Effector memory CD8-positive, alpha-beta T cell (primary cell): ENCODE results near the gene CAPN9.
"Not testable (repeated sequence)": the region's sequence is repeated elsewhere in the genome, so short reads cannot be mapped to it uniquely, and the experiment has no call there.

Experiments
- ATAC-seq: fragments of 150-1000 bp; cut with Tn5 transposase; replicated peaks from 2 replicates; pipeline ENCODE4 v1.10.0; 2021; ENCODE audit warnings: mild to moderate bottlenecking, moderate library complexity
- DNase-seq, 3 experiments: peaks; one replicate each; pipeline ENCODE4 v3.0.0; 2021
- H3K27ac Mint-ChIP-seq, 2 donors: one replicate each; pipeline ENCODE4 v1.8.0; 2022; ENCODE audit warnings: mild to moderate bottlenecking in 2 of 2, mixed read lengths in 2 of 2, moderate library complexity in 2 of 2
- H3K27me3 Mint-ChIP-seq, 2 donors: one replicate each; pipeline ENCODE4 v1.8.0; 2022; ENCODE audit warnings: mixed read lengths in 2 of 2
- H3K36me3 Mint-ChIP-seq: one replicate; pipeline ENCODE4 v1.8.0; 2022; ENCODE audit warnings: mild to moderate bottlenecking, moderate library complexity, mixed read lengths; ENCODE audit not compliant: insufficient read depth
- H3K4me1 Mint-ChIP-seq, 2 donors: one replicate each; pipeline ENCODE4 v1.8.0; 2022; ENCODE audit warnings: low read depth in 2 of 2, mixed read lengths in 2 of 2
- H3K4me3 Mint-ChIP-seq, 2 donors: one replicate each; pipeline ENCODE4 v1.8.0; 2022; ENCODE audit warnings: mild to moderate bottlenecking in 2 of 2, mixed read lengths in 2 of 2, moderate library complexity in 2 of 2
- H3K9me3 Mint-ChIP-seq, 2 donors: one replicate each; pipeline ENCODE4 v1.8.0; 2022; ENCODE audit warnings: mixed read lengths in 2 of 2

CAPN9 gene

GRCh38 chr1:230760360-230760827 is 13.2 kb downstream of the CAPN9 start:
- Mint-ChIP-seq H3K4me3 (no peak overlapping the region), H3K36me3 (no peaks in the 10 kb centered on the region), H3K27me3 (peaks cover 44 to 74% of the 10 kb centered on the region in 2 donors), H3K4me1 (no peaks in the 10 kb centered on the region), H3K9me3 (no peaks in the 10 kb centered on the region), H3K27ac (no peak overlapping the region)
- ATAC-seq = no peak
- DNase-seq = no peak

GRCh38 chr1:230761443-230762167 is 14.4 kb downstream of the CAPN9 start:
- no peaks in the 10 kb centered on the region for H3K36me3 Mint-ChIP-seq
- ATAC-seq (no peak), DNase-seq (no peak)
- no peaks in the 10 kb centered on the region for H3K4me1 Mint-ChIP-seq
- H3K4me3 Mint-ChIP-seq = no peak overlapping the region
- H3K27me3 Mint-ChIP-seq = peaks cover 33 to 66% of the 10 kb centered on the region in 2 donors
- H3K27ac Mint-ChIP-seq = no peak overlapping the region
- H3K9me3 Mint-ChIP-seq = no peaks in the 10 kb centered on the region

- Mint-ChIP-seq H3K4me1 (no peaks in the 10 kb centered on the region), H3K36me3 (no peaks in the 10 kb centered on the region), H3K9me3 (no peaks in the 10 kb centered on the region), H3K27ac (no peak overlapping the region), H3K4me3 (no peak overlapping the region), H3K27me3 (peaks cover 23 to 55% of the 10 kb centered on the region in 2 donors)
- DNase-seq (no peak), ATAC-seq (no peak)
These were observed 16.9 kb downstream of the CAPN9 start for GRCh38 chr1:230763927-230764591.

DNA sequence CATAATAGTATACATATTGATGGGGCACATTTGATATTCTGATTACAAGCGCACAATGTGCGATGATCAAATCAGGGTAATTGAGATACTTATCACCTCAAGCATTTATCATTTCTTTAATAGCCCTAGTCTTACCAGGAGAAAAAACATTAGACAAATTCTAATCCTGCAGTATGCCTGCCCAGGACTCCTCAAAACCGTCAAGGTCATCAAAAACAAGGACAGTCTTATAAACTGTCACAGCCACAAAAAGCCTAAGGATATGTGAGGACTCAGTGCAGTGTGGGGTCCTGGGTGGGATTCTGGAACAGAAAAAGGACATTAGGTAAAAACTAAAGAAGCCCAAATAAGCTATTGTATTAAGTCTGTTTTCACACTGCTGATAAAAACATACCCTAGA is 19.1 kb downstream of the CAPN9 start:
- H3K27me3 Mint-ChIP-seq = peaks cover 19 to 34% of the 10 kb centered on the region in 2 donors
- no peaks in the 10 kb centered on the region for H3K4me1 Mint-ChIP-seq
- no peak for DNase-seq
- no peak for ATAC-seq
- H3K4me3 Mint-ChIP-seq = no peak overlapping the region
- H3K9me3 Mint-ChIP-seq = no peaks in the 10 kb centered on the region
- H3K27ac Mint-ChIP-seq = no peak overlapping the region
- H3K36me3 Mint-ChIP-seq = no peaks in the 10 kb centered on the region

GRCh38 chr1:230767859-230768612 is 20.8 kb downstream of the CAPN9 start:
- not testable (repeated sequence) for H3K36me3 Mint-ChIP-seq, H3K4me1 Mint-ChIP-seq, H3K27ac Mint-ChIP-seq, H3K9me3 Mint-ChIP-seq, ATAC-seq, DNase-seq, H3K4me3 Mint-ChIP-seq
- peaks cover 11 to 33% of the 10 kb centered on the region in 2 donors for H3K27me3 Mint-ChIP-seq

- H3K27ac Mint-ChIP-seq = no peak overlapping the region
- no peak for ATAC-seq
- peaks cover 6 to 32% of the 10 kb centered on the region in 2 donors for H3K27me3 Mint-ChIP-seq
- H3K4me1 Mint-ChIP-seq = peaks cover 0 to 2% of the 10 kb centered on the region in 2 donors
- H3K4me3 Mint-ChIP-seq = no peak overlapping the region
- DNase-seq = no peak
- H3K9me3 Mint-ChIP-seq = no peaks in the 10 kb centered on the region
- H3K36me3 Mint-ChIP-seq = no peaks in the 10 kb centered on the region
These were observed 21.8 kb downstream of the CAPN9 start for GRCh38 chr1:230768903-230769570.

DNA sequence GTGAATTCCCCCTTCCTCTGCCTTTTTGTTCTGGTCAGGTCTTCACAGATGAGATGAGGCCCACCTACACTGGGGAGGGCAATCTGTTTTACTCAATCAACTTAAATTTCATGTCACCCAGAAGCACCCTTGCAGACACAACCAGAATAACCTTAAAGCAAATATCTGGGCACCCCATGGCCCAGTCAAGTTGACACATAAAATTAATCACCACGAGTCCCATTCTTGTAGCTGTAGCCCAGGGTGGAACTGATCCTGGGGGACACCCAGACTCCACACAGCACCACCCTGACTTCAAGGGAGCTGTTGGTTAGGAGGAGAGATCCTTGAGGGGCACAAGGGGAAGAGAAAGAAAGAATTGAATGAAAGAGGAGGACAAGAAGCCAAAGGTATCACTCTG is 23.1 kb downstream of the CAPN9 start:
- Mint-ChIP-seq H3K9me3 (no peaks in the 10 kb centered on the region), H3K36me3 (no peaks in the 10 kb centered on the region), H3K27me3 (peaks cover 0 to 20% of the 10 kb centered on the region in 2 donors), H3K27ac (no peak overlapping the region), H3K4me3 (no peak overlapping the region), H3K4me1 (peaks cover 0 to 2% of the 10 kb centered on the region in 2 donors)
- ATAC-seq (no peak), DNase-seq (no peak)

DNA sequence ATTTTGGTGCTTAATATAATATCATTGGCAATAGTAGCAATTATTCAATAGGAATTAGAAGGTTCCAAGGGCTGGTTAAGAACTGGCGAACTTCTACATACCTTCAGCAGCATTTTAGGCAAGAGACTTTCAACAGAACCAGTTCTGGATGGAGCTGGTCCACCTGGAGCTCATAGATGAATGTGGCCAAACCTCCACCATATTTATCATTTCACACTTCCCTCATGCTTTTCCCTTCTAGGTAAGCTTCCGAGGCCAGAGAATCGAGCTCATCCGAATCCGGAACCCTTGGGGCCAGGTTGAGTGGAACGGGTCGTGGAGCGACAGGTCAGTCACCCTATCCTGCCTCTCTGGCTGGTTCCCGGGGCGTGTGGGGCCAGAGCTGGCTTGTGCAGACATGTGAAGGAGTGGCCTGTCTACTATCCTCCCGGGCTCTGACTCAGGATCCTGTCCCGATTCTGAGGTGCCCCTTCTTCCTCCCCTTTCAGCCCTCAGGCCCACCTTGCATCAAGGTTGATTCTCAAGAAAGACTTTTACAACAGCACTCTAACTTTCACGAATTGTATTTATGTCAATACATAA is 24.7 kb downstream of the CAPN9 start:
- ATAC-seq (no peak), DNase-seq (no peak)
- Mint-ChIP-seq H3K9me3 (no peaks in the 10 kb centered on the region), H3K4me3 (no peak overlapping the region), H3K36me3 (no peaks in the 10 kb centered on the region), H3K27ac (no peak overlapping the region), H3K27me3 (peaks cover 0 to 19% of the 10 kb centered on the region in 2 donors), H3K4me1 (peaks cover 0 to 2% of the 10 kb centered on the region in 2 donors)

GRCh38 chr1:230772457-230773395 is 25.5 kb downstream of the CAPN9 start:
- Mint-ChIP-seq H3K27me3 (peaks cover 0 to 19% of the 10 kb centered on the region in 2 donors), H3K36me3 (no peaks in the 10 kb centered on the region), H3K27ac (no peak overlapping the region), H3K9me3 (no peaks in the 10 kb centered on the region), H3K4me3 (no peak overlapping the region), H3K4me1 (peaks cover 0 to 2% of the 10 kb centered on the region in 2 donors)
- DNase-seq (no peak), ATAC-seq (no peak)

GRCh38 chr1:230773396-230774033 is 26.3 kb downstream of the CAPN9 start:
- Mint-ChIP-seq H3K4me3 (no peak overlapping the region), H3K9me3 (no peaks in the 10 kb centered on the region), H3K4me1 (peaks cover 0 to 2% of the 10 kb centered on the region in 2 donors), H3K27me3 (peaks cover 0 to 19% of the 10 kb centered on the region in 2 donors), H3K27ac (no peak overlapping the region), H3K36me3 (no peaks in the 10 kb centered on the region)
- ATAC-seq (no peak), DNase-seq (no peak)

- no peaks in the 10 kb centered on the region for H3K9me3 Mint-ChIP-seq
- no peaks in the 10 kb centered on the region for H3K36me3 Mint-ChIP-seq
- H3K4me3 Mint-ChIP-seq = no peak overlapping the region
- no peak overlapping the region for H3K27ac Mint-ChIP-seq
- peaks cover 0 to 9% of the 10 kb centered on the region in 2 donors for H3K27me3 Mint-ChIP-seq
- H3K4me1 Mint-ChIP-seq = no peaks in the 10 kb centered on the region
- no peak for ATAC-seq
- DNase-seq = no peak
These were observed 31.9 kb downstream of the CAPN9 start for GRCh38 chr1:230778916-230779590.
